ENCODE results near the gene NQO2. TPM values are rescaled to one million over a fixed set of nuclear protein-coding genes. Genes with fewer than 3 reads are reported as not detected.

Gene NQO2
- total and polyA plus RNA-seq, 7 donors, result 42.8 to 201 (median 119) TPM

DNA sequence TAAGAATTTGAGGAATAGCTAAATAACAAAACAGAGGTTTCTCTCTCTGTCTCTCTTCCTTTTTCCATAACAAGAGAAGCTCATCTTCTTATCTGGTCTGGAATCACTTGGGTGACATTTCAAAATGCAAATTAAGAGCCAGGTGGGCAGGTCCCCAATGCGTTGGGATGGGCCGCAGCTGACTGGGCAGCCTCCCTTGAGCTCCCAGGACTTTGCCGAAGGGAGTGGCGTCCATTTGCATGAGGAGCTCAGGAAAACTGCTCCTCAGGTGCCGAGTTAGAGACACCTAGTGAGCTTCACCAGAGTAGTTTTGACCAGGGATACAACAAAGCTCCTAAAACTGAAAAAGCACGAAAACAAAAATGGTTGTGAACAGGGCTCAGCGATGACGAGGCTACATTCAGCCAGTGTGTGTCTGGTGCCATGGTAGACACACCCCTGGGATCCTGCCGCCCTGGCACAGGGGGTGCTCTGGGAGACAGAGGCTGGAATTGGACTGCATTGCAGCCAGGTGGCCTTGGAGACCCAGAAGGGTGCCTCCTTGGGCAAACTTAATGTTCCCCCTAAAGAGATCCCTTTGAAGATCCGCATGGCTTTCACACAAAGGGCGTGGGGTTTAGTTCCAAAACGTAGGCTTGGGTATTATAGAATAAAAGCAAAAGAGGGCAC, 14.8 kb upstream of the NQO2 start:
- intact Hi-C loops (cut with DNase I), result loop anchor here in 1 of 2 donors (5.0 kb wide), 2 partner anchors 143 to 193 kb away; partner anchors contain the start of gene SERPINB1
- no peak for ATAC-seq
- WGBS, 3 donors, result 93 to 96% (median 93%) methylated on average over 12 of the region's 12 CpGs

GRCh38 chr6:2986722-2987221, 12.9 kb upstream of the NQO2 start:
- 26 to 31% (median 28%) methylated on average over 4 of the region's 4 CpGs for WGBS, 3 donors
- Histone ChIP-seq H3K27ac (no peak overlapping the region), H3K9me3 (no peaks in the 10 kb centered on the region), H3K27me3 (ENCODE audit: insufficient read depth in 3 of 3, low read length in 2 of 3) (no peaks in the 10 kb centered on the region), H3K4me3 (no peak overlapping the region), H3K36me3 (ENCODE audit: insufficient read depth in 1 of 2, low read depth in 1 of 2) (no peaks in the 10 kb centered on the region), H3K4me1 (peaks cover 16% of the 10 kb centered on the region)
- DNase-seq (no peak), ATAC-seq (no peak)
- no peak for TF ChIP-seq CTCF (IDR thresholded peaks at IDR 0.05)
- intact Hi-C loops (cut with DNase I), result loop anchor here in 1 of 2 donors (5.0 kb wide), 2 partner anchors 144 to 194 kb away; partner anchors contain the start of gene SERPINB1

More for the DNA sequence above, 14.8 kb upstream of the NQO2 start:
- Histone ChIP-seq H3K36me3 (ENCODE audit: insufficient read depth in 1 of 2, low read depth in 1 of 2) (no peaks in the 10 kb centered on the region), H3K27ac (no peak overlapping the region), H3K27me3 (ENCODE audit: insufficient read depth in 3 of 3, low read length in 2 of 3) (no peaks in the 10 kb centered on the region), H3K9me3 (no peaks in the 10 kb centered on the region), H3K4me3 (no peak overlapping the region), H3K4me1 (peaks cover 26% of the 10 kb centered on the region)
- TF ChIP-seq CTCF (IDR thresholded peaks at IDR 0.05), result no peak
- no peak for DNase-seq

DNA sequence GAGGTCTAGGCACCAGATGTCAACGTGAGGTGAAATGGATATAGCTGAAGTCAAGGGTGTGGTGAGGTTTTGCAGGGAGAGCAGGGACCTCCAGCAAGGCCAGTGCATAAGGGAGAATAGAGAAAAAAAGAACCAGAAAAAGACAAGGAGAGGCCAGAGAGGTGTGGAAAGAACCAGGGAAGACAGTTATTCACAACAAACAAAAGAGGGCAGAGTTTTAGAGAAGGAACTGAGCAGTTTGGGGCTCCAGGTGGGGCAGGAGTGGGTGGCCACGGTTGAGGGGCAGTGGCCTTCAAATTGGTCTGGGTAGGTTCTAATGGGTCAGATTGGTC, 11.6 kb upstream of the NQO2 start:
- Histone ChIP-seq H3K4me1 (peaks cover 9% of the 10 kb centered on the region), H3K9me3 (no peaks in the 10 kb centered on the region), H3K4me3 (peak overlapping the region; percentile 78), H3K36me3 (ENCODE audit: insufficient read depth in 1 of 2, low read depth in 1 of 2) (no peaks in the 10 kb centered on the region), H3K27me3 (ENCODE audit: insufficient read depth in 3 of 3, low read length in 2 of 3) (no peaks in the 10 kb centered on the region), H3K27ac (peak overlapping the region; percentile 96)
- DNase-seq, result no peak
- TF ChIP-seq CTCF (IDR thresholded peaks at IDR 0.05), result no peak
- intact Hi-C loops (cut with DNase I), result loop anchor here (2.0 to 5.0 kb wide), 5 partner anchors 17 to 196 kb away; partner anchors contain the start of genes SERPINB1 (in 1 of the 2) and SERPINB6 (in 1 of the 2)
- 17 to 40% (median 20%) methylated on average over 2 of the region's 2 CpGs for WGBS, 3 donors
- no peak for ATAC-seq

GRCh38 chr6:2988426-2989331, 11.0 kb upstream of the NQO2 start:
- Histone ChIP-seq H3K27me3 (ENCODE audit: insufficient read depth in 3 of 3, low read length in 2 of 3) (no peaks in the 10 kb centered on the region), H3K4me3 (peak overlapping the region; percentile 78), H3K4me1 (peaks cover 9% of the 10 kb centered on the region), H3K27ac (peak overlapping the region; percentile 96), H3K9me3 (no peaks in the 10 kb centered on the region), H3K36me3 (ENCODE audit: insufficient read depth in 1 of 2, low read depth in 1 of 2) (no peaks in the 10 kb centered on the region)
- peak; percentile 87 to 95 (median 90) for ATAC-seq
- intact Hi-C loops (cut with DNase I), result loop anchor here (1.0 to 5.0 kb wide), 6 partner anchors 18 to 196 kb away; partner anchors contain the start of genes SERPINB1 (in 1 of the 2) and SERPINB6 (in 1 of the 2)
- TF ChIP-seq CTCF (IDR thresholded peaks at IDR 0.05), result peak; percentile 82
- 0 to 1% (median 0%) methylated on average over 47 to 64 of the region's 64 CpGs for WGBS, 3 donors
- peak; percentile 92 to 94 for DNase-seq
